ENCODE measurements around the gene ATP6V0E1. TPM values are rescaled to one million over a fixed set of nuclear protein-coding genes. Genes with fewer than 3 reads are reported as not detected.

ATP6V0E1 gene
- total and polyA plus RNA-seq, 2 of the 4 experiments (the other 2 are of a cell fraction) = 258 to 277 TPM

- Histone ChIP-seq H3K4me2 (ENCODE audit: low read depth, low read length) (peak overlapping the region; percentile 32), H3K9me1 (ENCODE audit: insufficient read depth, low read length) (peaks cover 10% of the 10 kb centered on the region; the same call in 1 of the 2 replicates), H3K23ac (ENCODE audit: low read depth, low read length) (peak overlapping the region; percentile 35; the same call in 1 of the 2 replicates), H3K9ac (ENCODE audit: low read depth, low read length) (peak overlapping the region; percentile 36), H4K8ac (ENCODE audit: low read depth in 2 of 2, low read length in 2 of 2) (peak overlapping the region; percentile 88 to 98), H2AK5ac (ENCODE audit: low read depth, low read length) (peak overlapping the region; percentile 86), H3K79me1 (ENCODE audit: low read depth in 1 of 2, low read length in 2 of 2) (peaks cover 32 to 51% of the 10 kb centered on the region in 2 experiments), H2AFZ (replicated peaks; ENCODE audit: low read length, poor library complexity) (peak overlapping the region; percentile 91), H2BK120ac (ENCODE audit: low read depth, low read length) (peak overlapping the region; percentile 68), H3K4me3 (ENCODE audit: insufficient read depth, low read depth, low read length) (peak overlapping the region; percentile 53), H2BK15ac (ENCODE audit: low read depth, low read length) (peak overlapping the region; percentile 90; the same call in 2 of the 3 replicates), H2AK9ac (replicated peaks; ENCODE audit: low read depth, low read length, poor library complexity) (peak overlapping the region; percentile 88), H4K5ac (ENCODE audit: low read depth, low read length) (peak overlapping the region; percentile 95), H2BK20ac (ENCODE audit: low read depth, low read length) (0 out of 2 replicates have a peak overlapping the region, but pooled peaks have one; percentile 26), H3K4ac (ENCODE audit: low read depth, low read length) (peak overlapping the region; percentile 80), H3K18ac (ENCODE audit: low read depth, low read length) (peak overlapping the region; percentile 36), H3K27ac (ENCODE audit: insufficient read depth, low read length) (peak overlapping the region; percentile 75), H4K91ac (ENCODE audit: insufficient read depth, low read depth, low read length) (peak overlapping the region; percentile 91), H2BK5ac (ENCODE audit: low read depth, low read length, poor library complexity, severe bottlenecking) (peak overlapping the region; percentile 81), H3K9me3 (ENCODE audit: control insufficient read depth, insufficient read depth, low read length) (no peaks in the 10 kb centered on the region), H3K36me3 (ENCODE audit: control insufficient read depth, insufficient read depth, low read length) (no peaks in the 10 kb centered on the region), H3K14ac (replicated peaks; ENCODE audit: low read depth, low read length) (peak overlapping the region; percentile 33; the same call in 1 of the 2 replicates), H4K20me1 (ENCODE audit: insufficient read depth, low read length) (no peaks in the 10 kb centered on the region), H3K4me1 (ENCODE audit: control insufficient read depth, insufficient read depth, low read length) (peaks cover 13% of the 10 kb centered on the region), H3K56ac (ENCODE audit: extremely low read depth, insufficient read depth, low read length) (no peak overlapping the region), H3K27me3 (ENCODE audit: control insufficient read depth, insufficient read depth, low read length) (no peaks in the 10 kb centered on the region)
- TF ChIP-seq BHLHE40 (IDR thresholded peaks at IDR 0.05; ENCODE audit: low read depth, low read length) = no peak
- TF ChIP-seq MXI1 (IDR thresholded peaks at IDR 0.05; ENCODE audit: borderline replicate concordance, low read depth, low read length) = no peak
- TF ChIP-seq CHD1 (IDR thresholded peaks at IDR 0.05; ENCODE audit: low read depth, low read length) = no peak
- TF ChIP-seq MAZ (IDR thresholded peaks at IDR 0.05; ENCODE audit: borderline replicate concordance, low read depth, low read length) = no peak
- TF ChIP-seq POLR2A (IDR thresholded peaks at IDR 0.05; ENCODE audit: low read depth, low read length) = no peak
- TF ChIP-seq RCOR1 (IDR thresholded peaks at IDR 0.05; ENCODE audit: insufficient replicate concordance, low read length) = no peak
- no peak for TF ChIP-seq NFE2L2 (IDR thresholded peaks at IDR 0.05; ENCODE audit: low read depth, low read length)
- no peak for TF ChIP-seq USF2 (IDR thresholded peaks at IDR 0.05; ENCODE audit: low read depth, low read length)
- BruUV-seq (replicated peaks) = TSS peak; percentile 63
- intact Hi-C loops (cut with micrococcal nuclease) (no loop called here), in situ Hi-C loops (cut with MboI; ENCODE audit: low sequenced_read_pairs) (no loop called here), dilution Hi-C loops (cut with HindIII; ENCODE audit: low sequenced_read_pairs, unreplicated experiment) (no loop called here)
- ChIA-PET CTCF (interaction anchor here (0.6 kb wide), 1 partner anchor 307 kb away, joined by 4 read pairs; no protein-coding TSS in a partner anchor), POLR2A (ENCODE audit: unreplicated experiment) (no interaction called here)
- 13% methylated on average over 8 of the region's 54 CpGs; no CpG with 5 or more reads in 1 of the 2 experiments for WGBS, 2 experiments (ENCODE audit: extremely low coverage in 2 of 2, insufficient read length in 1 of 2)
- peak; percentile 69 for ATAC-seq (ENCODE audit: low read depth)
- DNase-seq = peak; percentile 41
Measured at GRCh38 chr5:172958331-172959046, 25.1 kb upstream of the ATP6V0E1 start.
